Keratinocyte (primary cell): ENCODE data around the gene KLHL35. TPM values are rescaled to one million over a fixed set of nuclear protein-coding genes. Genes with fewer than 3 reads are reported as not detected.

Source experiments
- DNase-seq: peaks from one replicate; pipeline ENCODE4 v3.0.0-alpha.2; 2011; ENCODE audit warnings: low read depth, missing footprints, low spot score
- FAIRE-seq: peaks from 2 replicates; lab custom pipeline; 2011; peaks lifted over from hg19 to GRCh38; lab: Jason Lieb, UNC
- H2AFZ ChIP-seq: 2 replicates; pipeline ENCODE4 v1.6.0; 2012; ENCODE audit warnings: low read length, control low read depth, inconsistent platforms; ENCODE audit not compliant: control insufficient read depth
- H3K27ac ChIP-seq: 2 replicates; pipeline ENCODE4 v1.5.1; 2011; ENCODE audit warnings: low read length; ENCODE audit not compliant: control insufficient read depth, insufficient read depth
- H3K27me3 ChIP-seq: 3 replicates; pipeline ENCODE4 v1.6.0; 2011; ENCODE audit warnings: low read length; ENCODE audit not compliant: control insufficient read depth, insufficient read depth; ENCODE audit errors: extremely low read depth
- H3K36me3 ChIP-seq, 2 experiments: 2 replicates in 1 of 2; 3 replicates in 1 of 2; pipeline ENCODE4 v1.5.1; 2011; ENCODE audit warnings: low read length in 2 of 2, mild to moderate bottlenecking in 1 of 2; ENCODE audit not compliant: control insufficient read depth in 2 of 2, insufficient read depth in 2 of 2; ENCODE audit errors: extremely low read depth in 1 of 2
- H3K4me1 ChIP-seq: 3 replicates; pipeline ENCODE4 v1.5.1; 2011; ENCODE audit warnings: low read length; ENCODE audit not compliant: control insufficient read depth, insufficient read depth; ENCODE audit errors: extremely low read depth
- H3K4me2 ChIP-seq: 3 replicates; pipeline ENCODE4 v1.6.0; 2011; ENCODE audit warnings: low read depth, low read length; ENCODE audit not compliant: control insufficient read depth, insufficient read depth; ENCODE audit errors: extremely low read depth
- H3K4me3 ChIP-seq, 3 experiments: fragments of 200-600 bp in 1 of 3; sonication (generic) in 1 of 3; 2 replicates in 2 of 3; 3 replicates in 1 of 3; pipeline ENCODE4 v1.5.1; 2011 to 2016; ENCODE audit warnings: low read length in 3 of 3, mild to moderate bottlenecking in 3 of 3, control low read depth in 2 of 3, inconsistent platforms in 1 of 3, low read depth in 1 of 3, mixed read lengths in 1 of 3, mixed run types in 1 of 3, moderate library complexity in 1 of 3; ENCODE audit not compliant: control insufficient read depth in 2 of 3, insufficient read depth in 2 of 3; ENCODE audit errors: extremely low read depth in 1 of 3
- H3K79me2 ChIP-seq: 2 replicates; pipeline ENCODE4 v1.6.0; 2012; ENCODE audit warnings: low read length; ENCODE audit not compliant: control insufficient read depth, insufficient read depth
- H3K9ac ChIP-seq: 3 replicates; pipeline ENCODE4 v1.6.0; 2011; ENCODE audit warnings: low read length; ENCODE audit not compliant: control insufficient read depth, insufficient read depth; ENCODE audit errors: extremely low read depth
- H3K9me1 ChIP-seq: 3 replicates; pipeline ENCODE4 v1.6.0; 2011; ENCODE audit warnings: low read length; ENCODE audit not compliant: control insufficient read depth, insufficient read depth; ENCODE audit errors: extremely low read depth
- H3K9me3 ChIP-seq: 2 replicates; pipeline ENCODE4 v1.5.1; 2012; ENCODE audit warnings: low read depth, low read length; ENCODE audit not compliant: control insufficient read depth
- H4K20me1 ChIP-seq: 3 replicates; pipeline ENCODE4 v1.6.0; 2011; ENCODE audit warnings: low read length; ENCODE audit not compliant: control insufficient read depth, insufficient read depth; ENCODE audit errors: extremely low read depth
- EZH2 ChIP-seq: IDR thresholded peaks from one replicate; pipeline ENCODE4 v1.6.1; 2012; ENCODE audit warnings: inconsistent platforms, mild to moderate bottlenecking, low read length, moderate library complexity
- dilution Hi-C: fragments of 300-500 bp; cut with MboI; formaldehyde crosslinking; loops from one replicate; pipeline ENCODE4 v1.7.0; 2020; ENCODE audit warnings: low sequenced_read_pairs; ENCODE audit not compliant: extremely low pct_ligation_motif_present
- polyA plus RNA-seq, 5 experiments: library from polyadenylated mRNA; depleted of rRNA in 3 of 5; stranded (reverse) in 3 of 5; stranded (forward) in 1 of 5; unstranded in 1 of 5; fragments of >200 nt; gene quantifications; 1 replicate in 1 of 5; 2 replicates in 3 of 5; 3 replicates in 1 of 5; pipeline versions ENCODE4 v1.2.1 to v1.2.3, GENCODE V29; 2011 to 2012; ENCODE audit warnings: missing spikeins in 2 of 5, low read depth in 1 of 5, low replicate concordance in 1 of 5
- TF ChIP-seq, protein P1 (sequence below), 3 experiments: IDR thresholded peaks in 1 of 3; conservative IDR thresholded peaks in 1 of 3; optimal IDR thresholded peaks in 1 of 3; 2 replicates in 2 of 3; 3 replicates in 1 of 3; pipeline versions ENCODE3 to v1.5.1; 2011; ENCODE audit warnings: low read length in 3 of 3, mild to moderate bottlenecking in 3 of 3, moderate library complexity in 2 of 3, control low read depth in 1 of 3, inconsistent platforms in 1 of 3; ENCODE audit not compliant: insufficient read depth in 2 of 3; ENCODE audit errors: extremely low read depth in 1 of 3

The KLHL35 gene
- polyA plus RNA-seq, 1 donor (not counting 4 experiments of a cell fraction or from before 2014, with no cell fraction given): 0.58 TPM

DNA sequence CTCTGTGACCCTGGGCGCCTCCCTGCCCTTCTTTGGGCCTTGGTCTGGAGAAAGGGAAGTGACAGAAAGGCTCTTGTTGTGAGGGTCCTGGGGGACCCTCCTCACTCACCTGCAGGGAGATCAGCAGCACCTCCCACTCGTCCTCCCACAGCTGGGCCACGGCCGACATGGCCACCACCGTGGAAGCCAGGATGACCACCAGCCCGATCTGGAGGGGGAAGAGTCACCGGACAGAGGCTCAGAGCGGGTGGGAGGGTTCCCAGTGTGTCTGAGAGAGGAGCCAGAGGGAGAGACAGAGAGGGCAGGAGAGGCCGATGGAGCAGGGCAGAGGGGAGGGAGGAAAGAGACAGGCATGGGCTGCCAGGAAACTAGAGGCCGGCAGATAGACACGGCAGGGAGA, 16.8 kb upstream of the KLHL35 start:
- no peak for FAIRE-seq
- no peak for DNase-seq
- H3K9ac ChIP-seq: no peak overlapping the region

DNA sequence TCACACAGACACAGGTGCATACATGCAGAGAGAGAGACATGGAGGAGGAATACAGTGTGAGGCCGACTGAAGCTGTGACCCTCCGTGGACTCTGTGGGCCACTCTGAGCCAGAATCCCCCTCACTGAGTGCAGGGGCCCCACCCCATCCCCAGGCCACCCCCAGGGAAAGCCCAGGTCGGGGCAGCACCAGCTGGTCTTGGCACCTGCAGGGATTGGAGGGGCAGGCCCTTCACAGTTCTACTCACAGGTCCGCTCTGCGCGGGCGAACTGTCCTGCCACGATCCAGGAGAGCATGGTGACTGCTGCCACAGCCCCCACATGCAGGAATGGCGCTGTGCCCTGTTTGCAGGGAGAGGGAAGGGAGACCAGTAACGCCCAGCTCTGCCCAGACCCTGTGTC, 16.3 kb upstream of the KLHL35 start:
- dilution Hi-C loops: no loop called here
- TF ChIP-seq EZH2: no peak
- H3K9me3 ChIP-seq: no peaks in the 10 kb centered on the region

More for the DNA sequence above, 16.8 kb upstream of the KLHL35 start:
- no peak overlapping the region for H2AFZ ChIP-seq
- no peaks in the 10 kb centered on the region for H3K9me3 ChIP-seq
- dilution Hi-C loops: no loop called here
- H3K9me1 ChIP-seq: no peaks in the 10 kb centered on the region
- no peak overlapping the region for H3K4me3 ChIP-seq
- H3K79me2 ChIP-seq: no peaks in the 10 kb centered on the region
- no peak overlapping the region for H3K27ac ChIP-seq
- no peaks in the 10 kb centered on the region for H4K20me1 ChIP-seq
- no peaks in the 10 kb centered on the region for H3K36me3 ChIP-seq
- peaks cover 22% of the 10 kb centered on the region for H3K27me3 ChIP-seq
- H3K4me1 ChIP-seq: no peaks in the 10 kb centered on the region
- H3K4me2 ChIP-seq: no peak overlapping the region
- no peak for TF ChIP-seq EZH2
- TF ChIP-seq, protein P1, sequence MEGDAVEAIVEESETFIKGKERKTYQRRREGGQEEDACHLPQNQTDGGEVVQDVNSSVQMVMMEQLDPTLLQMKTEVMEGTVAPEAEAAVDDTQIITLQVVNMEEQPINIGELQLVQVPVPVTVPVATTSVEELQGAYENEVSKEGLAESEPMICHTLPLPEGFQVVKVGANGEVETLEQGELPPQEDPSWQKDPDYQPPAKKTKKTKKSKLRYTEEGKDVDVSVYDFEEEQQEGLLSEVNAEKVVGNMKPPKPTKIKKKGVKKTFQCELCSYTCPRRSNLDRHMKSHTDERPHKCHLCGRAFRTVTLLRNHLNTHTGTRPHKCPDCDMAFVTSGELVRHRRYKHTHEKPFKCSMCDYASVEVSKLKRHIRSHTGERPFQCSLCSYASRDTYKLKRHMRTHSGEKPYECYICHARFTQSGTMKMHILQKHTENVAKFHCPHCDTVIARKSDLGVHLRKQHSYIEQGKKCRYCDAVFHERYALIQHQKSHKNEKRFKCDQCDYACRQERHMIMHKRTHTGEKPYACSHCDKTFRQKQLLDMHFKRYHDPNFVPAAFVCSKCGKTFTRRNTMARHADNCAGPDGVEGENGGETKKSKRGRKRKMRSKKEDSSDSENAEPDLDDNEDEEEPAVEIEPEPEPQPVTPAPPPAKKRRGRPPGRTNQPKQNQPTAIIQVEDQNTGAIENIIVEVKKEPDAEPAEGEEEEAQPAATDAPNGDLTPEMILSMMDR (optimal IDR thresholded peaks at IDR 0.05 in 1 of 3, IDR thresholded peaks at IDR 0.05 in 1 of 3, conservative IDR thresholded peaks at IDR 0.05 in 1 of 3; ENCODE audit: extremely low read depth in 1 of 3, insufficient read depth in 2 of 3, low read length in 3 of 3): no peak

DNA sequence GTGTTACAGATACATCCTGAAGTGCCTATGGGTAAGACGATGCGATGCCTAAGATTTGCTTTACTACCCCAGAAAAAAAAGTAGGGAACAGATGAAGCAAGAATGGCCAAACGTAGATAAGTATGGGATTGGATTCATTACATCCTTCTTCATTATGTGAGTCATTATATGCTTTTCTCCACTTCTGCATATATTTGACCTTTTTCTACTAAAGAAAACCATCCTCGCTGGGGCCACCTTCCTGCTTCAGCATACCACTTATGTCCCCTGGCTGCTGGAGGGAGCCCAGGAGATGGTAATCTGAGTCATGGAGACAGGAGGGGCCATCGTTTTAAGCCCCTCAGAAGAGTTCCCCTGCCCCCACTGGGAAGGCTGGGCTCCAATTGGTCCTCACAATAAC, 14.4 kb upstream of the KLHL35 start:
- Histone ChIP-seq H3K9ac (no peak overlapping the region), H3K4me3 (no peak overlapping the region), H3K27me3 (peaks cover 30% of the 10 kb centered on the region), H2AFZ (no peak overlapping the region), H3K36me3 (no peaks in the 10 kb centered on the region), H3K4me1 (no peaks in the 10 kb centered on the region), H3K9me3 (no peaks in the 10 kb centered on the region), H4K20me1 (no peaks in the 10 kb centered on the region), H3K27ac (no peak overlapping the region), H3K9me1 (no peaks in the 10 kb centered on the region), H3K4me2 (no peak overlapping the region), H3K79me2 (no peaks in the 10 kb centered on the region)
- dilution Hi-C loops: no loop called here
- FAIRE-seq (no peak), DNase-seq (no peak)
- TF ChIP-seq, protein P1 (optimal IDR thresholded peaks at IDR 0.05 in 1 of 3, IDR thresholded peaks at IDR 0.05 in 1 of 3, conservative IDR thresholded peaks at IDR 0.05 in 1 of 3; ENCODE audit: extremely low read depth in 1 of 3, insufficient read depth in 2 of 3, low read length in 3 of 3): no peak
- no peak for TF ChIP-seq EZH2

More for the DNA sequence above, 16.3 kb upstream of the KLHL35 start:
- no peaks in the 10 kb centered on the region for H3K36me3 ChIP-seq
- DNase-seq: no peak
- H3K9ac ChIP-seq: no peak overlapping the region
- H3K9me1 ChIP-seq: no peaks in the 10 kb centered on the region
- FAIRE-seq: no peak
- no peaks in the 10 kb centered on the region for H3K4me1 ChIP-seq
- no peaks in the 10 kb centered on the region for H4K20me1 ChIP-seq
- H3K27ac ChIP-seq: no peak overlapping the region
- no peak overlapping the region for H3K4me3 ChIP-seq
- H3K4me2 ChIP-seq: no peak overlapping the region
- H3K79me2 ChIP-seq: no peaks in the 10 kb centered on the region
- H2AFZ ChIP-seq: no peak overlapping the region
- H3K27me3 ChIP-seq: peaks cover 27% of the 10 kb centered on the region
